ENCODE data around the gene UPF1. TPM values are rescaled to one million over a fixed set of nuclear protein-coding genes. Genes with fewer than 3 reads are reported as not detected.

Gene UPF1
- total RNA-seq, 4 donors from 2014 or later, result 84.2 to 153 (median 91.9) TPM

DNA sequence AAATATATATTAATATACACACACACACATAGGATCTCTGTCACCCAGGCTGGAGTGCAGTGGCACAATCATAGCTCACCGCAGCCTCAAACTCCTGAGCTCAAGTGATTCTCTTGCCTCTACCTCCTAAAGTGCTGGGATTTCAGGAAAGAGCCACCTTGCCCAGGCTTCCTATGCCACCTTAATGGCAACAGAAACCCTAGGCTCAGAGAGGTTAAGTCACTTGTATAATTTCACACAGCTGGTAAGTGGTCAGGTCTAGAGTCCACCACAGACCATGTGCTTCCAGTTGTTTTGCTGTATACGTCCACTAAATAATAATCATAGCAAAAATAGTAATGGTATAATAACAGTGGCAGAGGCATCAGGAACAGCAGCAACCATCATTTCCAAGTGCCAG is 1.3 kb upstream of the UPF1 start:
- H3K9me3 ChIP-seq, result no peaks in the 10 kb centered on the region
- DNase-seq, result no peak
- H3K36me3 ChIP-seq, result no peaks in the 10 kb centered on the region
- intact Hi-C loops (cut with DNase I; ENCODE audit: low total_unique reads) (no loop called here), in situ Hi-C loops (cut with MboI; ENCODE audit: low pct_ligation_motif_present in 1 of 4, low pct_unique_long_range_greater_than_20kb in 1 of 4, low sequenced_read_pairs in 3 of 4) (loop anchor here in 3 of 4 donors (25.0 kb wide), 2 partner anchors 243 to 368 kb away; partner anchors contain the start of gene REX1BD (in 2 of the 3))
- TF ChIP-seq POLR2A (IDR thresholded peaks at IDR 0.05) (no peak), EP300 (IDR thresholded peaks at IDR 0.05; ENCODE audit: low read depth) (no peak), POLR2AphosphoS5 (IDR thresholded peaks at IDR 0.05) (no peak)
- TF ChIP-seq, protein P1, sequence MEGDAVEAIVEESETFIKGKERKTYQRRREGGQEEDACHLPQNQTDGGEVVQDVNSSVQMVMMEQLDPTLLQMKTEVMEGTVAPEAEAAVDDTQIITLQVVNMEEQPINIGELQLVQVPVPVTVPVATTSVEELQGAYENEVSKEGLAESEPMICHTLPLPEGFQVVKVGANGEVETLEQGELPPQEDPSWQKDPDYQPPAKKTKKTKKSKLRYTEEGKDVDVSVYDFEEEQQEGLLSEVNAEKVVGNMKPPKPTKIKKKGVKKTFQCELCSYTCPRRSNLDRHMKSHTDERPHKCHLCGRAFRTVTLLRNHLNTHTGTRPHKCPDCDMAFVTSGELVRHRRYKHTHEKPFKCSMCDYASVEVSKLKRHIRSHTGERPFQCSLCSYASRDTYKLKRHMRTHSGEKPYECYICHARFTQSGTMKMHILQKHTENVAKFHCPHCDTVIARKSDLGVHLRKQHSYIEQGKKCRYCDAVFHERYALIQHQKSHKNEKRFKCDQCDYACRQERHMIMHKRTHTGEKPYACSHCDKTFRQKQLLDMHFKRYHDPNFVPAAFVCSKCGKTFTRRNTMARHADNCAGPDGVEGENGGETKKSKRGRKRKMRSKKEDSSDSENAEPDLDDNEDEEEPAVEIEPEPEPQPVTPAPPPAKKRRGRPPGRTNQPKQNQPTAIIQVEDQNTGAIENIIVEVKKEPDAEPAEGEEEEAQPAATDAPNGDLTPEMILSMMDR (IDR thresholded peaks at IDR 0.05), result no peak
- H3K4me1 ChIP-seq, result peaks cover 7 to 33% (median 26%) of the 10 kb centered on the region in 4 donors
- no peak overlapping the region for H3K4me3 ChIP-seq
- H3K27ac ChIP-seq, result no peak overlapping the region
- H3K27me3 ChIP-seq, result peaks cover 4% of the 10 kb centered on the region
- 85 to 100% methylated on average over 1 to 2 of the region's 2 CpGs for WGBS, 2 donors (ENCODE audit: low coverage in 1 of 2)

DNA sequence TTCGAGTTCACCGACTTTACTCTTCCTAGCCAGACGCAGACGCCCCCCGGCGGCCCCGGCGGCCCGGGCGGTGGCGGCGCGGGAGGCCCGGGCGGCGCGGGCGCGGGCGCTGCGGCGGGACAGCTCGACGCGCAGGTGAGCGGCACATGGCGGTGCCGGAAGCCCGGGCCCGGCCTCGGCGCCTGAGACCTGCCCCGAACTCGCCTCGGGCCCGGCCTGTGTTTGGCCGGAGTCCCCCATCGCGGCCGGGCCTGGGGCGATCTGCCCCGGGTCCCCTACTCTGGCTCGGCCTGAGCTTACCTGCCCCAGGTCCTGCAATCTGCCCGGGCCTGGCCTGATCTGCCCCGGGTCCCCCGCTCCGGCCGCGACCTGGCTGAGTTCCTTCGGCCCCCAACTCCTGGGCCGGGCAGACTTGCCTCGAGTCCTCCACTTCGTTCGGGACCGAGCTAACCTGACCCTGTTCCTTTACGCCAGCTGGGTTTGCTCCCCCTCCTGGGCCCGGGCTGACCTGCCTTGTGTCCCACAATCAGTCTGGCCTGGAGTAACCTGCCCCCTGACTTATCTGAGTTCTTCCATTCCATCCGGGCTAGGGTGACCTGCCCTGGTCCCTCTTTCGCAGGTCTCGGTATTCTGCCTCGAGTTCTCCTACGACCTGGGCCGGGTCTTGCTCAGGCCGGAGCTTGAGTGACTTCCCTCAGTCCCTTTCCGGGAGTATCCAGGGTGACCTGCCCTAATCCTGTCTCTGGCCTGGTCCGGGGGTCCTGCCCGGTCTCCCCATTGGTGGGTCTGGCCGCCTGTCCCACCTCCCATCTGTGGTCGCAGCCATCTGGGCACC is 764 bp downstream of the UPF1 start:
- Histone ChIP-seq H3K27ac (peak overlapping the region; percentile 93 to 97 (median 94)), H3K27me3 (no peaks in the 10 kb centered on the region), H3K4me1 (peaks cover 11 to 53% (median 45%) of the 10 kb centered on the region in 4 donors), H3K36me3 (no peaks in the 10 kb centered on the region), H3K9me3 (no peaks in the 10 kb centered on the region), H3K4me3 (peak overlapping the region; percentile 83 to 94 (median 94))
- TF ChIP-seq POLR2A (IDR thresholded peaks at IDR 0.05) (no peak), EP300 (IDR thresholded peaks at IDR 0.05; ENCODE audit: low read depth) (no peak)
- TF ChIP-seq, protein P1 (IDR thresholded peaks at IDR 0.05), result peak in 1 of 5 experiments; percentile 19
- in situ Hi-C loops (cut with MboI; ENCODE audit: low pct_ligation_motif_present in 1 of 4, low pct_unique_long_range_greater_than_20kb in 1 of 4, low sequenced_read_pairs in 3 of 4) (loop anchor here in 3 of 4 donors (25.0 kb wide), 2 partner anchors 245 to 370 kb away; partner anchors contain the start of gene REX1BD (in 2 of the 3)), intact Hi-C loops (cut with DNase I; ENCODE audit: low total_unique reads) (no loop called here)
- 0 to 1% methylated on average over 16 to 44 of the region's 69 CpGs for WGBS, 2 donors (ENCODE audit: low coverage in 1 of 2)
- DNase-seq, result peak; percentile 42

DNA sequence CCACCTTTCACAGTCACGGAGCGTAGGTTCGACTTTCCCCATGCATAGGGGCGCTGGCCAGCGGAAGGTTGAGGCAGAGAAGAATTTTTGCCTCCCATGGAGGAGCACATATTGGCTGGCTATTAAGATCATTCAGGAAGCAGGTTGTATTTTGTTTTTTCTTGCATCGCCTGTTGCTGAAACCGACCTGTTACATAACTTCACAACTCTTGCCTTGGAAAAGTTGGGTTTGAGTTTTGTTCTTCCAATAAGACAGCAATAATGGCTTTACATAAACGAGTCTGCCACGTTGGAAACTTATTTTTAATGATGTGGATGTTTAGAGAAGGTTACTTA is 1.4 kb downstream of the UPF1 start:
- H3K4me3 ChIP-seq, result peak overlapping the region; percentile 72 to 94 (median 88)
- intact Hi-C loops (cut with DNase I; ENCODE audit: low total_unique reads) (no loop called here), in situ Hi-C loops (cut with MboI; ENCODE audit: low pct_ligation_motif_present in 1 of 4, low pct_unique_long_range_greater_than_20kb in 1 of 4, low sequenced_read_pairs in 3 of 4) (loop anchor here in 3 of 4 donors (25.0 kb wide), 2 partner anchors 246 to 371 kb away; partner anchors contain the start of gene REX1BD (in 2 of the 3))

More for the DNA sequence above, 1.4 kb downstream of the UPF1 start:
- Histone ChIP-seq H3K36me3 (no peaks in the 10 kb centered on the region), H3K27ac (peak overlapping the region; percentile 93 to 97 (median 94)), H3K27me3 (no peaks in the 10 kb centered on the region), H3K9me3 (no peaks in the 10 kb centered on the region), H3K4me1 (peaks cover 13 to 58% (median 47%) of the 10 kb centered on the region in 4 donors)
- WGBS, 2 donors (ENCODE audit: low coverage in 1 of 2), result 3 to 6% methylated on average over 4 to 9 of the region's 9 CpGs
- no peak for TF ChIP-seq EP300 (IDR thresholded peaks at IDR 0.05; ENCODE audit: low read depth)
- TF ChIP-seq, protein P1 (IDR thresholded peaks at IDR 0.05), result no peak
- TF ChIP-seq POLR2A (IDR thresholded peaks at IDR 0.05), result no peak
- DNase-seq, result no peak

Data from transverse colon (tissue), 4 donors.